GM12873 (cell line): Measurements from ENCODE around the gene PELI2.

Experiments
- TF ChIP-seq, protein P1 (sequence below): IDR thresholded peaks from 2 replicates; pipeline ENCODE4 v1.5.1; 2012; ENCODE audit warnings: low read depth, mild to moderate bottlenecking, moderate library complexity, low read length, control low read depth; ENCODE audit not compliant: insufficient read depth; ENCODE audit errors: missing control alignments

PELI2 gene

DNA sequence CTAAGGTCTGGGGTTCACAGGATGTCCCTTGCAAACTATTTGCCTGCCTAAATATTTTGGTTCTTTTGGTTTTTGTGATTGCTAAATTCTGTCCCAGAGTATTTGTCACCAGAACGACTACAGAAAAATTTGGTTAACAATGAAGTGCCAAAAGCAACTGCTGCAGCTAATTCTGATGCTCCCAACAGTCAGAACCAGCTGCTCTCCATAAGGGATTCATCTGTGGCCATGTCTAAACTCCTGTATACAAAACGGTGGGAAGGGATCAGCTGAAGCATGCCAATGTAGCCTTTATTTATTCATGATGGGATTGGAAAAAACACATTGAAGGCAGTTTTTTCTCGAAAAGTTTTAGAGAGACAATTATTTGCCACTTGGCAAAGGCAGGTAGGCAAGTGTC lies 29.3 kb upstream of the PELI2 start:
- TF ChIP-seq, protein P1, sequence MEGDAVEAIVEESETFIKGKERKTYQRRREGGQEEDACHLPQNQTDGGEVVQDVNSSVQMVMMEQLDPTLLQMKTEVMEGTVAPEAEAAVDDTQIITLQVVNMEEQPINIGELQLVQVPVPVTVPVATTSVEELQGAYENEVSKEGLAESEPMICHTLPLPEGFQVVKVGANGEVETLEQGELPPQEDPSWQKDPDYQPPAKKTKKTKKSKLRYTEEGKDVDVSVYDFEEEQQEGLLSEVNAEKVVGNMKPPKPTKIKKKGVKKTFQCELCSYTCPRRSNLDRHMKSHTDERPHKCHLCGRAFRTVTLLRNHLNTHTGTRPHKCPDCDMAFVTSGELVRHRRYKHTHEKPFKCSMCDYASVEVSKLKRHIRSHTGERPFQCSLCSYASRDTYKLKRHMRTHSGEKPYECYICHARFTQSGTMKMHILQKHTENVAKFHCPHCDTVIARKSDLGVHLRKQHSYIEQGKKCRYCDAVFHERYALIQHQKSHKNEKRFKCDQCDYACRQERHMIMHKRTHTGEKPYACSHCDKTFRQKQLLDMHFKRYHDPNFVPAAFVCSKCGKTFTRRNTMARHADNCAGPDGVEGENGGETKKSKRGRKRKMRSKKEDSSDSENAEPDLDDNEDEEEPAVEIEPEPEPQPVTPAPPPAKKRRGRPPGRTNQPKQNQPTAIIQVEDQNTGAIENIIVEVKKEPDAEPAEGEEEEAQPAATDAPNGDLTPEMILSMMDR: no peak

DNA sequence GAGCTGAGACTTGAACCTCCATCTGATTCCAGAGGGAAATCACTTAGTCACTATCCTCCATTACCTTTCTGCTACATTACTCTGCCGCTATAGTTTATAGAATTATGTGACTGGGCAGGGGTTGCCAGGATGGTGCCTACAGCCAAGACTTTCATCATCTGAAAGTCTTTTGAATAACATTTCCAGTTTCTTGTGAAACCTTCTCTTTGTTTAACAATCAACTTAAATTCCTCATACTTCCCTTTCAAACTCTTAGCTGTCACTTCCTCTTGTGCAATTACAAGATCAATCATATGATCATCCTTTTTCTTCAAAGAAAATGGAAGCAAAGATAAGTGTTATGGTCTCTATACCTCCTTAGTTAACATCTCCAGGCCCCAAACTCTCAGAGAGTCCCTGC lies 25.4 kb upstream of the PELI2 start:
- TF ChIP-seq, protein P1: no peak

DNA sequence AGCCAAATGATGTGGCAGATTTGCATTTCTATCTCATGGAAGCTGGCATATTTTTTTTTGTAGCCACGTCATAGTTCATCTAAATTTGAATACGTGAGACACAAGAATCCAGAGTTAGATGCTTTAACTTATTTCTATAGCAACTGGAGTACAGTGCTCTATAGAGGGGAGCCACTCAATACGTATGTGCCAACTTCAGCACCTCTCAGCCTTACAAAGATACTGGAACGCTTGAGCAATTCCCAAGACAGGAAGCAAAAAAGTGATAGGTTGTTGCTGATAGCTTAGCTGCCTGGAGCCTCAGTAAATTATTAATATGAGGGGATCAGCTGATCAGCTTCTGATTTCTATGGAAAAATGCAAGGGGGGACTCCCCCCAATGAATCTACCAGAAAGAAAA lies 24.1 kb upstream of the PELI2 start:
- TF ChIP-seq, protein P1: no peak

DNA sequence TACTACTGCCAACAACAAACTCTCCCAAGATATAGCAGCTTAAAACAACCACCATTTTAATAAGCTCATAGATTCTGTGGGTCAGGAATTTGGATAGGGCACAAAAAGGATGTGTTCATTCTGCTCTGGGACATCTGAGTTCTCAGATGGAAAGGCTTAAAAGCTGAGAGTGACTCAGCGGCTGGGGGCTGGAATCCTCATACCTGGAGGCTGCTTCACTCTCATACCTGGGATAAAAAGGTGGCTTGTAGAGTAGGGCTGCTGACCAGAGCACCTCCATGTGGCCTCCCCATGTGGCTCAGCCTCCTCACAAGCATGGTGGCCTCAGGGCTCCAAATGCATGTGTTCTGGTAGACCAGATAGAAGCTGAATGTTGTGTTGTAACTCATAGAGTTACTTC lies 20.2 kb upstream of the PELI2 start:
- TF ChIP-seq, protein P1: no peak

DNA sequence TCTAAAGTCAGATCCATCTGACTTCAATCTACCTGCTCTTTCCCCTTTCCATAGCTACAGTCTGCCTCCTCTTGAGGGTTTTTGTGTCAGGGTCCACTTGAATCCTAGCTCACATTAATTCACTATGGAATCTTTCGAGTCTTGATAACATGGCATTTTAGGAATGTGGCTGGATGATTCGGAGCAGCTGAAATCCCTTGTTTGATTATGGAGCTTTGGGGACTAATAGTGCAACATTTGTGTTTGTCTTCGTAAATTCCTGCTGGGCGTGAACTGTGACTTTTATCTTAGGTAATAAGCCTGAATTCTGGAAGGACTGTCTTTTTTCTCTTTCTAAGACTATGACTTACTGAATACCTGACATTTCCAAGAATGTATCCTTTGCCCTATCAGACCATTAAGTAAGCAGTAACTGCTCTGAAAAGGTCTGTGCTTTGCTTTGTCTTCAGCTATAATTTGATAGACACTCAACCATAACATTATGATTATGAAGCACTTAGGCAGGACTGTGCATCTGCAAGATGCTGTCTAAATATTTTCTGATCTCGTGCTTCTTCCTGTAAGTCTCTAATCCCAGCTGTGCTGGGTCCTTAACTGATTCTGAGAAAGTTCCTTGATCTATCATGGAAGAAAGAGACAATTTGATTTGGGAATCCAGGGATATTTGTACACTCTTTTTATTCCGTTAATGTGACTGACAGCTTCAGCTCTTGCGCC lies 19.0 kb upstream of the PELI2 start:
- TF ChIP-seq, protein P1: no peak

DNA sequence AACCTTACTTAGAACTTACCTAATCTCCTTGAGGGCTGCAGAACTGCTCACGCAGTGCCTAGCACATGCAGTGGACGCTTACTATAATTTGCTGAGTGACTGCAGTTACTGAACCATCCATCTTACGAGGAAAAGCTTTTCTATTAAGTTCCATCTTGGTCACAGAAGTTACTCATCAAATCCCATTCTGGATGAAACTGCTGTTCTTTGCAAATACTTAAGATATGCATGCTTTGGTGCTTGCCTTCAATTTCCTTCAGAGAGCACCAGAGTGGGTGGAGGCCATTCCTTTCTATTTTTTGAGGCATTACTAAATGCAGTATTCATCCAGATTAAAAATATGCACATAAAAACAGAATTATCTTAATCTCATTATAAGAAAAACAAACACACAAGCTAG lies 17.7 kb upstream of the PELI2 start:
- TF ChIP-seq, protein P1: no peak

DNA sequence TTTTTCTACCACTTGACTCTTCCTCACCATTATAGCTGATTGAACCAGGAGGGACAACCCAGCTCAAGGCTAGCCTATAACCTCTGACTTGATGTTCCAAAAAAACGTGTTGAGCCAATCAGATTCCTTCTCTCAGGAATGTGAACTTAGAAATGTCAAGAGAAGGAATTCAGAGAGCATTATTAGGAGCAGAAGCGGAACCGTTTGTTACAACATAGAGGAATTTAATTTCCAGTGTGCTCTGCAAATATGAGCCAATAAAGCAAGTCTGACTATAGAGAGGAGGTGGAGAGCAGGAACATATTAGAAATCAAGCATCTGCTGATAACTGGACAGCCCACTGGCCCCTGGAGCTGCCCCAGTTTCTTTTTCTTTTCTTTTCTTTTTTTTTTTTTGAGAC lies 15.3 kb upstream of the PELI2 start:
- TF ChIP-seq, protein P1: no peak

DNA sequence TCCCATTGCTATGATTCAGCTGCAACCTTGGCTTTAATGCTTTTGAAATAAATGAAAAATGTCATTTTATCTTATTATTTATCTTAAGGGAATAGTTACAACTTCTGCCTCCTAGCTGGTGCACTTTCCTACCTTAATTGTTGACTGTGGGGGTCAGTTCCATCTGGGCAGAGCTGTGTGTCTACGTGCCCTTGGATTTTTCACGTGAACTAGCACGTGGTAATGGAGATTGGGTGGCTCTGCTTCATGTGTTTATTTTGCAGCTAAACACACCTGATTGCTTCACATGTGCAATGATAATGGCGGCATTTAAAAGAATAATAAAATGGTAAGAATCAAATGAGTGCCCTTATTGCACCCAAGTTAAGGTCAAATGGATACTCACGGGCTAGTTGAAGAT lies 10.6 kb upstream of the PELI2 start:
- TF ChIP-seq, protein P1: no peak
